Left lobe of liver (tissue), 2 donors: ENCODE measurements around the gene ECEL1. TPM values are rescaled to one million over a fixed set of nuclear protein-coding genes. Genes with fewer than 3 reads are reported as not detected.
"Not testable (repeated sequence)": the region's sequence is repeated elsewhere in the genome, so short reads cannot be mapped to it uniquely, and the experiment has no call there.

Experiments
- ATAC-seq: fragments of 200-7000 bp; cut with Tn5 transposase; one replicate; pipeline ENCODE4 v1.9.1; 2020; ENCODE audit warnings: mild to moderate bottlenecking, moderate library complexity
- DNase-seq: peaks from one replicate; pipeline ENCODE4 v3.0.0-alpha.2; 2020; ENCODE audit warnings: low spot score
- total RNA-seq: library from RNA; stranded (reverse); gene quantifications from one replicate; pipeline ENCODE4 v1.2.1, GENCODE V29; 2021
- donor health status: DM: no; HTN: no; CAD: no; lungs with moderate emphysema.
- donor health status: DM: no; HTN: yes; CAD: no.

ECEL1 gene, protein sequence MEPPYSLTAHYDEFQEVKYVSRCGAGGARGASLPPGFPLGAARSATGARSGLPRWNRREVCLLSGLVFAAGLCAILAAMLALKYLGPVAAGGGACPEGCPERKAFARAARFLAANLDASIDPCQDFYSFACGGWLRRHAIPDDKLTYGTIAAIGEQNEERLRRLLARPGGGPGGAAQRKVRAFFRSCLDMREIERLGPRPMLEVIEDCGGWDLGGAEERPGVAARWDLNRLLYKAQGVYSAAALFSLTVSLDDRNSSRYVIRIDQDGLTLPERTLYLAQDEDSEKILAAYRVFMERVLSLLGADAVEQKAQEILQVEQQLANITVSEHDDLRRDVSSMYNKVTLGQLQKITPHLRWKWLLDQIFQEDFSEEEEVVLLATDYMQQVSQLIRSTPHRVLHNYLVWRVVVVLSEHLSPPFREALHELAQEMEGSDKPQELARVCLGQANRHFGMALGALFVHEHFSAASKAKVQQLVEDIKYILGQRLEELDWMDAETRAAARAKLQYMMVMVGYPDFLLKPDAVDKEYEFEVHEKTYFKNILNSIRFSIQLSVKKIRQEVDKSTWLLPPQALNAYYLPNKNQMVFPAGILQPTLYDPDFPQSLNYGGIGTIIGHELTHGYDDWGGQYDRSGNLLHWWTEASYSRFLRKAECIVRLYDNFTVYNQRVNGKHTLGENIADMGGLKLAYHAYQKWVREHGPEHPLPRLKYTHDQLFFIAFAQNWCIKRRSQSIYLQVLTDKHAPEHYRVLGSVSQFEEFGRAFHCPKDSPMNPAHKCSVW
- total RNA-seq = 0.48 TPM

DNA sequence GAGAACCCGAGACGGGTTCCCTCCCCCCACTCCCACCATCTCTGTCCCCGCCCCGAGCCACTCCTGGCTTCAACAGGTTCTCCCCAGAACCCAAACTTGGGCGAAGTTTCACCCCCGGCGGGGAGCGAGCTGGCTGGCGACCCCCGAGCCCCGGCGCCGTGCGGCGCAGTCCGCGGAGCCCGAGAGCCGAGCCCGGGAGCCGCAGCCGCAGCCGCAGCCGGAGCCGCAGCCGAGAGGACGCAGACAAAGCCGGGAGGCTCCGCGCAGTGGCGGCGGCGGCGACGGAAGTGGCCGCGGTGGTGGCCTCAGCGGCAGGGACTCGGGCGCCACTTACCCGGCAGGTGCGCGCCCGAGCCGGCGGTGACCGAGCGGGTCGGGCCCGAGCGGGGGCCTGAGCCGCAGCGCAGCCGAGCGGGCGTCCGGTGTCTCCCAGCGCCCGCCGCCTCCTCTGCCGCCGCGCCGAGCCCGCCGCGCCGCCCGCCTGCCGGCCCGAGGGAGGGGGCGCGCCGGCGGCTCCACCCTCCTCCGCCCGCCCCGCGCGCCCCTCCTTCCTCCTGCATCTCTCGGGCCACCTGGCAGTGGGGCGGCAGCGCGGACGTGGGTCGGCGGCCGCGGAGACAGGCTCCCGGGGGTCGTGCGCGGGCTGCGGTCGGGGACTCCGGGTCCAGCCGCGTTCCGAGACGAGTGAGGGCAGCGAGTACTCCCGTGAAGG lies at the start of gene ECEL1:
ECEL1 (minus strand) TSS at position 450 of the 712 bp plus-strand sequence. CDS start 1,181 bp downstream, outside the sequence.
- no peak for DNase-seq
- ATAC-seq = no peak

DNA sequence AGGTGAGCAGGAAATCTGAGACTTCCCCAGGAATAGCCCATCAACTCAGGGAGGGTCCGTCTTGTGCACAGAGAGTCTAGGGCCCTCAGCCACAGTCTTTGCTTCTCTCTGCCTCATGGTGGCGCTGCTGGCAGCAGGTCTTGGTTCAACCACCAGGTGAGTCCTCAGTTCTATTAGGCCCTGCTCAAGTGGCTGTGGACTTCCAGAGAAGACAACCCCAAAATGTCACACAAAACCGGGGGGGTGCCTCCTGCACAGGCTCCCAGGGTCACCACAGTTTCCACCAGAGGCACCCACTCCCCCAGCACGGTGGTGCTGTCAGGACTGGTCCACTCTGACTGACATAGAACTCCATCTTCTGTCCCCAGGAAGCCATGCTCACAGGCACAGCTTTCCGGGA lies 49.4 kb upstream of the ECEL1 start:
- no peak for ATAC-seq
- DNase-seq = no peak

DNA sequence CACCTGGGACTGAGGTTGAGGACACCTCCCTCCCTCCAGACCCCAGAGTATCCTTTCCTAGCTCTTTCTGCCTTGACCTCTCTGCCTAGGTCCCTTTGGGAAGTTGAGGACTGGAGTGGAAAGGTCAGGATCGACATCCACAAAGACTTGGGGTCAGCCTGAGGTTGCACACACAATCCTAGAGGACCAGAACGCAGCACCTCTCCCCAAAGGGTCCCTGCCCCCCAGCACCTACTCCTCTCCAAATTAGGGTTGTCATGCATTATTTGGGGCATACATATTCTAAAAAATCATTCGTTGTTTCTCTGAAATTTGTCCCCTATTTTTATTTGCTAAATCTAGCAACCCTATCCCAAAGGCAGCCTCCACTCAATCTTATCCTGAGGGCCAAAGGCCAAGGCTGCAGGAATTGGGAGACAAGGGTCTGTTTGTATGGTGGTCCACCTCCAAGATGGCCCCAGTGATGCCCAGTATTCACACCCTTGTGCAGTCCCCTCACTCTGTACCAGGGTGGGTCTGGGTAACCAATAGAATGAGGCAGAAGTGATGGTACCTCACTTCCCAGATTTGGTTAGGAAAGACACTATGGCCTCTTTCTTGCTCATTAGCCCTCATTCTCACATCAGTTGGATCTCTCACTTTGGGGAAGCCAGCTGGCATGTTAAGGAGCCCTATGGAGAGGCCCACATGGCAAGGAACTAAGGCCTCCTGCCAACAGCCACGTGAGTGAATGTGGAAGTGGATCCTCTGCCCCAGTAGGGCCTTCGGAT lies 48.3 kb upstream of the ECEL1 start:
- no peak for DNase-seq
- no peak for ATAC-seq

- ATAC-seq = no peak
- no peak for DNase-seq
Observed at GRCh38 chr2:232534940-232535651, 47.5 kb upstream of the ECEL1 start.

GRCh38 chr2:232533944-232534710 lies 46.5 kb upstream of the ECEL1 start:
- ATAC-seq (no peak), DNase-seq (no peak)

DNA sequence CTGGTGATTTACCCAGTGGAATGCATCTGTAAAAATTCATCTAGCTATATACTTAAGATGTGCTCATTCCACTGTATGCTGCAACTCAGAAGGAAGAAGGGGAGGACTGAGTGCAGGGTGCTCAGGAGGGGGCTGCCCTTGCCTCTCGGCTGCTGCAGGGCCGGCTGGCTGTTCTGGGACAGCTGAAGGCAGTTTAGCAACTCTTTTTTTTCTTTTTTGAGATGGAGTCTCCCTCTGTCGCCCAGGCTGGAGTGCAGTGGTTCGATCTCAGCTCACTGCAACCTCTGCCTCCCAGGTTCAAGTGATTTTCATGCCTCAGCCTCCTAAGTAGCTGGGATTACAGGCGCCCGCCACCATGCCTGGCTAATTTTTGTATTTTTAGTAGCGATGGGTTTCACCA lies 45.2 kb upstream of the ECEL1 start:
- not testable (repeated sequence) for ATAC-seq, DNase-seq

DNA sequence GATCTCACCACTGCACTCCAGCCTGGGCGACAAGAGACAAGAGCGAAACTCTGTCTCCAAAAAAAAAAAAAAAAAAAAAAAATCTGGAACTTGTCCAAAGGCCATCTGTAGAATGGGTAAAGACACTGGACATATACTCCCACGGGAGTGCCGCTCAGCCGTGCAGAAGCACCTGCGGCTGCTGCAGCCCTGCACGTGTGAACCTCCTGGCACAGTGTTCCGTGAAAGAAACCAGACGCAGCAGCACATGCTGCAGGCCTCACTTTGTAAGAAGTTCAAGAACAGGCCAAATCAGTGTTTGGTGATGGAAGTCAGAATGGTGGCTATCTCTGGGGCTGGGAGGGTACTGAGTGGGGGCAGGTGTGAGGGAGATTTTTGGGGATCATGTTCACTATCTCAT lies 44.8 kb upstream of the ECEL1 start:
- ATAC-seq (no peak), DNase-seq (no peak)

DNA sequence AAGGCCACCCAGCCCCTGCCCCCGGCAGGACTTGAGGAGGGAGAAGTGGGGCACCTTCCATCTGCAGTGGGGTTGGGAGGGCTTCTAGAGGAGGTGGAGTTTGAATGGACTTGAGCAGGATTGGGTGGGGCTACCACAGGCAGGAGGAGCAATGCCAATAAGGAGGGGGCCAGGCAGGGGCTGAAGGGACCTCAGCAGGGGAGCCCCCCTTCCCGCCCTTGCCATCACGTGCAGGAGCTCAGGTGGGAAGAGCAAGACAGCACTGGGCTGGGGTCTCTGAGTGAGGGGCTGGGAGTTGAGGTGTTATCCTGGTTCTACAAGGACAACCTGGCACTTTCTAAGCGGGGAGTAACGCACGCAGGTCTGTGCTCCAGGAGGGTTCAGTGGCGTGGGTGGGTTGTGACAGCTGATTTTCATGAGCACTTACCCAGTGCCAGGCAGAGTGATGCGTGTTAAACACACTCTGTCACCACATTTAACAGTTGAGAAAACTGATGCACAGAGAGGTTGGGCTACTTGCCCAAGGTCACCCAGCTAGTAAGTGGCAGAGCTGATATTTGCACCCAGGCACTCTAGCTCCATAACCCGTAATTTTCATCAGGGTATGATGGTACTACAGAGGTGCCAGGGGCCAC lies 43.1 kb upstream of the ECEL1 start:
- no peak for ATAC-seq
- DNase-seq = no peak

GRCh38 chr2:232529806-232530547 lies 42.3 kb upstream of the ECEL1 start:
- DNase-seq = no peak
- ATAC-seq = no peak

DNA sequence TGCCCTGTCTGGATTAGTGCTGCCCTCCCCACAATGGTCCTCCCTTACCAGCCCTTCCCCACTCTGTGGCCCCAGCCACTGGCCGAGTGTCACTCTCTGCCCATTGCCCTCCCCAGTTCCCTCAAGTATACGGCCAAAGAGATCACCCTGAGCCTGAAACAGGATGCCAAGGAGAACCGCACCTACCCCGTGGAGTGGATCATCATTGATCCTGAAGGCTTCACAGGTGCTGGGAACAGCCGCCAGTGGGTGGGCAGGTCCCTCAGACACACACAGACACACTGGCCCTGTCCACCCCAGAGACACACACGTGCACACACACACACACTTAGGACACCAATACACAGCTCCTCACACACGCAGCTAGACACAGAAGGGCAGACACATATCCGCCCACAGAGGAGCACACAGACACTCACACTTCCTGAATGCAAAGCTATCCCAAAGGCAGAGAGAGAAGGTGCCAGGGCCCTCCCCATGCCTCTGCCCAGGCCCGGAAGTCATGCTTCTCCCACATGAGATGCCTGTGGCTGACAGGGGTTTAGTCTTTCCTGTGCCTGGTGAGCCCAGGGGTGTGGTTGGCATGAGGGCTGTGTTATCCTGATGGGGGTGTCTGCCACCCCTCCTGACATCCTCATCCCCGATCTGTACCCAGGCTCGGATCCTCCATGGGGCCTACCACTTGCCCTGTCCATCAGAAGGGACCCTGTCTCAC lies 41.3 kb upstream of the ECEL1 start:
- DNase-seq (no peak), ATAC-seq (no peak)

- ATAC-seq (no peak), DNase-seq (no peak)
Observed at GRCh38 chr2:232527905-232528470, 40.4 kb upstream of the ECEL1 start.

GRCh38 chr2:232526372-232526941 lies 38.8 kb upstream of the ECEL1 start:
- ATAC-seq (no peak), DNase-seq (no peak)

DNA sequence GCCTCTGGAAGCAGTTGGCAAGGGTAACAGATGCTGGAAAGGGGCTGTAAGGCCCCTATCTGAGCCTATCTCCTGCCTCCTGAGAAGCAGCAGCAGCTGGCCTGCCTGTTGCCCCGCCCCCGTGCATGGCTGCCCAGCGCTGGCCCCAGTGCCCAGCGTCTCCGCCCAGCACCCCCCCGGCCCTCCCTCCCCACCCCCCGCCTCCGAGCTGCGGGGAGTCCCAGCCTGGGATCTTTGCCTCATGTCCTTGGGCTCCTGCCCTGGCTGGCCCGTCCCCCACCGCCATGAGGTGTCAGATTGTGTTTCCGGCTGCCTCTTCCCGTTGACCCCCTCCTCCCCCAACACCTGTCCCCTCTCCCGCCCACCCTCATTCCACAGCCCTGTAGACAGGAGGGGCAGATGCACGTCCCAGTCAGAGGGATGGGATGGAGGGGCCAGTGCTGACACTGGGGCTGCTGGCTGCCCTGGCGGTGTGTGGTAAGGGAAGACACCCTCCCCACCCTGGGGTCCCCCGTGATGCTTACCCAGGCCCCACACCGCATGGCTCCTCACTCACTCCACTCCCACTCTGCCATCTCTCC lies 38.2 kb upstream of the ECEL1 start, which contains the start of gene CHRND:
CHRND (plus strand) TSS at position 370 of the 581 bp plus-strand sequence; CDS start at position 426, 56 bp downstream.
- DNase-seq (no peak), ATAC-seq (no peak)

DNA sequence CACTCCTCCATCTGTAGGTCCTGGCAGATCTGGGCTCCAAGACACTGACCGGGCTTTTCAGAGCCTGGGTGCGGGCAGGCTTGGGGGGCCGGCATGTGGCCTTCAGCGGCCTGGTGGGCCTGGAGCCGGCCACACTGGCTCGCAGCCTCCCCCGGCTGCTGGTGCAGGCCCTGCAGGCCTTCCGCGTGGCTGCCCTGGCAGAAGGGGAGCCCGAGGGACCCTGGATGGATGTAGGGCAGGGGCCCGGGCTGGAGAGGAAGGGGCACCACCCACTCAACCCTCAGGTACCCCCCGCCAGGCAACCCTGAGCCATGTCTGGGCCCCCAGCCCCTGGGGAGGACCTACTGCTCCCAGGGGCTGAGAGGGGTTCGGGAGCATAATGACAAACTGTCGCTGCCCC lies 37.6 kb upstream of the ECEL1 start:
- DNase-seq (no peak), ATAC-seq (no peak)

DNA sequence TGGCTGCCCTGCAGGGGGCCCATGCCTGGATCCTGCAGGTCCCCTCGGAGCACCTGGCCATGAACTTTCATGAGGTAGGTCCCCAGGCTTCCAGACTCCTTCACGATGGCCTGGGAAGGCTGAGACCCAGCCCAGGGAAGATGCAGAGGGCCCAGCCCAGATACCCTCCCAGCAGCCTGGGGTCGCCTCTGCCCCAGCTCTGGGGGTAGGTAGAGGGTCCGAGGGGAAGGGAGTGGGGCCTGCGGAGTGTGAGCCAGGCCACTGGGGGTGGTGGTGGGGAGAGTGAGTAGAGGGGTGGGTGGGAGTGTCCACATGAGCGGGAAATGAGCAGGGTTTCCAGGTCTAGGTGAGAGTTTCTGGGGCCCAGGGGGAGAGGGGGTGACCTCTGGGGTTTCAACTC lies 37.1 kb upstream of the ECEL1 start:
- ATAC-seq (no peak), DNase-seq (no peak)
